Progenitor cell of endocrine pancreas (in vitro differentiated cells): ENCODE results near the gene IL1RAP. TPM values are rescaled to one million over a fixed set of nuclear protein-coding genes. Genes with fewer than 3 reads are reported as not detected.

Experiments used
- DNase-seq: peaks from one replicate; pipeline ENCODE4 v3.0.0; 2021; ENCODE audit warnings: low spot score; ENCODE audit not compliant: unreplicated experiment
- H3K27ac Mint-ChIP-seq: 2 replicates; pipeline ENCODE4 v1.8.0; 2021; ENCODE audit warnings: mild to moderate bottlenecking, moderate library complexity, mixed read lengths
- H3K27me3 Mint-ChIP-seq: 2 replicates; pipeline ENCODE4 v1.8.0; 2021; ENCODE audit warnings: mixed read lengths
- H3K36me3 Mint-ChIP-seq: 2 replicates; pipeline ENCODE4 v1.8.0; 2022; ENCODE audit warnings: mixed read lengths; ENCODE audit not compliant: insufficient read depth
- H3K4me1 Mint-ChIP-seq: 2 replicates; pipeline ENCODE4 v1.8.0; 2021; ENCODE audit warnings: low read depth, mixed read lengths
- H3K4me3 Mint-ChIP-seq: 2 replicates; pipeline ENCODE4 v1.8.0; 2021; ENCODE audit warnings: low read depth, mild to moderate bottlenecking, moderate library complexity, mixed read lengths
- H3K9me3 Mint-ChIP-seq: 2 replicates; pipeline ENCODE4 v1.8.0; 2021; ENCODE audit warnings: low read depth, mixed read lengths
- total RNA-seq: library from RNA; stranded (reverse); gene quantifications from 2 replicates; pipeline ENCODE4 v1.2.1, GENCODE V29; 2021
- TF ChIP-seq, protein P1 (sequence below): fragments of 200-600 bp; sonication (generic); IDR thresholded peaks from one replicate; pipeline ENCODE4 v1.5.0; 2021; ENCODE audit warnings: antibody characterized with exemption, mild to moderate bottlenecking; ENCODE audit not compliant: unreplicated experiment

Gene IL1RAP
- total RNA-seq, 1 donor from 2014 or later = 20.0 TPM

DNA sequence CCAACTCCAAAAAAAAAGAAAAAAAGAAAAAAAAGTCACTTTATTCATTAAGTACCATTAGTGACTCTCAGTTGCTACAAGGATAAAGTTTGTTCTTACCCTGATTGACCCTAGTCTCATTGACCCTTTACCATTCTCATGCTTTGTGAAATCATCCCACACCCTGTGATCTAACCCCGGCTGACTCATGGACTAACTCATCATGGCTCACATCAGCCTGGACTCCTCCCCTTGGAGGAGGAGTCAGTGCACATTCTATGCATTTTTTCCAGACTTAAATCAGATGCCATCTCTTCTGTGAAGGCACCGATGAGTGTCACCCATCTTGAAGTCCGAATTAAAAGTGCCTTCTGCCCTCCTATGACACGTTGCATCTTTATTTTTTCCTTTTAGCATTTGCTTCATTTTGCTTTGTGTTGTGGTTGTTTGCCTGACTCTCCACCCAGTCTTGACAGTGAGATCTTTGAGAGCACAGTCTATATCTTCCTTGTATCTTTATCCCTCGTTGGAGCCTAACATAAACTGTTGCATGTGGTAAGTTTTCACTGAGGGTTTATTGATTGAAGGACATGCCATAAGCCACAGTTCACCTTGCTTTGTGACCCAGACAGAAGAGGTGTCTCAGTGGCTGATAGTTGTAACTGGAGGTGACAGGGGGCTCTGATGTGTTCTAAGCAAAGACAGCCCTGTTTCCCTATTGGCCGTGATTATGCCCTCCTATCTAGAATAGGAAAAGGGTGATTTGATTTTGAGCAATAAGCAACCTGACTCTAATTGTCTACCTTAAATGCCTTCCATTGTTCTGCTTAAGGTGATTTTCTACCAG lies 72.1 kb downstream of the IL1RAP start:
- Mint-ChIP-seq H3K27ac (peak overlapping the region; percentile 37), H3K27me3 (no peaks in the 10 kb centered on the region), H3K4me3 (no peak overlapping the region), H3K36me3 (peaks cover 4% of the 10 kb centered on the region), H3K9me3 (no peaks in the 10 kb centered on the region), H3K4me1 (peaks cover 26% of the 10 kb centered on the region)
- no peak for DNase-seq
- TF ChIP-seq, protein P1, sequence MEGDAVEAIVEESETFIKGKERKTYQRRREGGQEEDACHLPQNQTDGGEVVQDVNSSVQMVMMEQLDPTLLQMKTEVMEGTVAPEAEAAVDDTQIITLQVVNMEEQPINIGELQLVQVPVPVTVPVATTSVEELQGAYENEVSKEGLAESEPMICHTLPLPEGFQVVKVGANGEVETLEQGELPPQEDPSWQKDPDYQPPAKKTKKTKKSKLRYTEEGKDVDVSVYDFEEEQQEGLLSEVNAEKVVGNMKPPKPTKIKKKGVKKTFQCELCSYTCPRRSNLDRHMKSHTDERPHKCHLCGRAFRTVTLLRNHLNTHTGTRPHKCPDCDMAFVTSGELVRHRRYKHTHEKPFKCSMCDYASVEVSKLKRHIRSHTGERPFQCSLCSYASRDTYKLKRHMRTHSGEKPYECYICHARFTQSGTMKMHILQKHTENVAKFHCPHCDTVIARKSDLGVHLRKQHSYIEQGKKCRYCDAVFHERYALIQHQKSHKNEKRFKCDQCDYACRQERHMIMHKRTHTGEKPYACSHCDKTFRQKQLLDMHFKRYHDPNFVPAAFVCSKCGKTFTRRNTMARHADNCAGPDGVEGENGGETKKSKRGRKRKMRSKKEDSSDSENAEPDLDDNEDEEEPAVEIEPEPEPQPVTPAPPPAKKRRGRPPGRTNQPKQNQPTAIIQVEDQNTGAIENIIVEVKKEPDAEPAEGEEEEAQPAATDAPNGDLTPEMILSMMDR = no peak

DNA sequence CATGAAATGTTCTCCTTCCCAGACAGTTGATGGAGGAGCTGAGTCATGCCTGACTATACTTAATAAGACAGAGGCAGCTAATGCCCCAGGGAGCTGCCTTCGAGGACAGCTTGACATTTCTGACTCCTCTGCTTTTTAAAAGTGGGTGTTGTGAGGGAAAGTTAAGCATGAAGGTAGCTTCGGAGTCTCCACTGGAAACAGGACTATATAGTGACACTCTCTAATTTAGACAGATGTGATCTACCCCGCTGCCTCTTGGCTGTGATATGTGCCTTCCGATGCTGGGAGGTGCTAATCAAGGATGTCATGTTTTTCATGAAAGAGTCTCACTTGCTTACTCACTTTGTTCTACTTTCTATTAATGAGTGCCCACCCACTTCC lies 72.7 kb downstream of the IL1RAP start:
- peaks cover 5% of the 10 kb centered on the region for H3K36me3 Mint-ChIP-seq
- peak overlapping the region; percentile 37 for H3K27ac Mint-ChIP-seq
- DNase-seq = no peak
- H3K4me1 Mint-ChIP-seq = peaks cover 28% of the 10 kb centered on the region
- no peaks in the 10 kb centered on the region for H3K9me3 Mint-ChIP-seq
- H3K27me3 Mint-ChIP-seq = no peaks in the 10 kb centered on the region
- TF ChIP-seq, protein P1 = no peak
- H3K4me3 Mint-ChIP-seq = no peak overlapping the region

DNA sequence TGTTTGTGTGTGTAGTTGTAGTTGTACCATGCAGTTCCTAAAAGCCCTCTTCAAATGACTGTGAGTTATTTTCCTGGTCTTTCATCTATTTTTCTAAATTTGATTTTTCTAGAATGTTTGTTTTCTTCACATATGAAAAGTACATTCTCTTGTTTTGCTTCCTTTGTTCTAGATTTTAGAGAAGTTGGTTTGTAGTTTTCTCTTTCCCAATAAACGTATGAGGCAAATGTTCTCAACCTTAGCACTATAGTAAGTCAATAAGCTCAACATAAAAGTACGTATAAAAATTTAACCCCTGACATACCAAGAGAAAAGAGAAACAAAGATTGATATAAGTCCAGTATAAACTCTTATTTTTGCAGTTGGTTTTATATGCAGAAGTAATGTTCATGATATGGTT lies 74.7 kb downstream of the IL1RAP start:
- TF ChIP-seq, protein P1 = no peak
- no peak overlapping the region for H3K4me3 Mint-ChIP-seq
- no peaks in the 10 kb centered on the region for H3K27me3 Mint-ChIP-seq
- H3K27ac Mint-ChIP-seq = no peak overlapping the region
- H3K9me3 Mint-ChIP-seq = peaks cover 4% of the 10 kb centered on the region
- peaks cover 8% of the 10 kb centered on the region for H3K36me3 Mint-ChIP-seq
- no peak for DNase-seq
- H3K4me1 Mint-ChIP-seq = peaks cover 37% of the 10 kb centered on the region

DNA sequence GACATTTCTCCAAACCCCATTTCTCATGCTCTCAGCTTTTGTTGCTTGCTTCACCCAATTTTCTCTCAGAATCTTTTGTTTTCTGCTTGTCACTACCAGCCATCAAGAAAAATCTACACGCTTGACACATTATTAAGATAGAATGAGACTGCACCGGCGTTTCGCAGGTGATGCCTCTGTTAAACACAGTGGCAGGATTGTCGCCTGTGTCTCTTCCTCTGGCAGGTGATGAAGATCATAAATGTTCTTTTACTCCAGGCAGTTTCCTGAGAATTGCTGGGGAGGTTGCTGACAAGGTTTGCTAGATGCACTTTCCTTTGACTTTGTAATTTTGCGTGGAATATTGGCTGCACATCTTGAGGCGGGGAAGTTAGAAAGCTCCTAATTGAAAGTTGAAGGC lies 75.4 kb downstream of the IL1RAP start:
- no peak overlapping the region for H3K4me3 Mint-ChIP-seq
- H3K4me1 Mint-ChIP-seq = peaks cover 38% of the 10 kb centered on the region
- peaks cover 4% of the 10 kb centered on the region for H3K9me3 Mint-ChIP-seq
- TF ChIP-seq, protein P1 = no peak
- H3K36me3 Mint-ChIP-seq = peaks cover 8% of the 10 kb centered on the region
- H3K27me3 Mint-ChIP-seq = no peaks in the 10 kb centered on the region
- H3K27ac Mint-ChIP-seq = no peak overlapping the region
- DNase-seq = no peak

DNA sequence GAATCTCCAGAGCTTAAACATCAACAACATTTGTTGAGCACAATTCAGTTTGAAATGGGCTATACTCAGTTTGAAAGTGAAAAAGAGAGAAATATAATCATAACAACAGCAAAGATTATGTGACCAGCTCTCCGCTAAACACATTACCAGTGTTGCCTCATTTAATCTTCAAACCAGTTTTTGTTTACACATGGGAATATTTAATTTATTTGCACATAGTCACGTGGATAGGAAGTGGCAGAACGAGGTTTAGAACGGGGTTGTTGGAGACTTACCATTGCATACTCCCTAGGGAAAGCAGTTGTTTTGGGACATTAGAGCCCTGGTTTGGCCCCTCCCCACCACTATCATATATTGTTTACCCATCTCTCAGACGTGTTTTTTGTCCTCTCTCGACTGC lies 77.2 kb downstream of the IL1RAP start:
- Mint-ChIP-seq H3K4me1 (peaks cover 50% of the 10 kb centered on the region), H3K27ac (no peak overlapping the region), H3K36me3 (peaks cover 8% of the 10 kb centered on the region), H3K27me3 (no peaks in the 10 kb centered on the region), H3K4me3 (no peak overlapping the region), H3K9me3 (peaks cover 7% of the 10 kb centered on the region)
- DNase-seq = no peak
- TF ChIP-seq, protein P1 = no peak
